Measurements from ENCODE around the gene ARL10. TPM values are rescaled to one million over a fixed set of nuclear protein-coding genes. Genes with fewer than 3 reads are reported as not detected.

The ARL10 gene
- total RNA-seq, 2 experiments from 2014 or later, result 8.6 to 11.0 TPM

- Mint-ChIP-seq H3K4me1 (ENCODE audit: low read depth) (peaks cover 35% of the 10 kb centered on the region), H3K27ac (peak overlapping the region; percentile 32), H3K9me3 (ENCODE audit: insufficient read depth) (no peaks in the 10 kb centered on the region), H3K27me3 (ENCODE audit: low read depth) (no peaks in the 10 kb centered on the region), H3K4me3 (peak overlapping the region; percentile 72), H3K36me3 (ENCODE audit: low read depth) (peaks cover 9% of the 10 kb centered on the region)
- ChIA-PET CTCF (interaction anchor here (1.1 kb wide), 1 partner anchor 82 kb away, joined by 3 read pairs; the partner anchor contains the start of gene FAF2), POLR2A (no interaction called here)
- no peak for DNase-seq
- no peak for ATAC-seq
Measured at GRCh38 chr5:176366232-176366894, 1.1 kb downstream of the ARL10 start.

- DNase-seq, result no peak
- no peak for ATAC-seq
- ChIA-PET POLR2A (no interaction called here), CTCF (no interaction called here)
- Mint-ChIP-seq H3K27me3 (ENCODE audit: low read depth) (no peaks in the 10 kb centered on the region), H3K4me1 (ENCODE audit: low read depth) (peaks cover 22% of the 10 kb centered on the region), H3K27ac (no peak overlapping the region), H3K36me3 (ENCODE audit: low read depth) (peaks cover 9% of the 10 kb centered on the region), H3K4me3 (no peak overlapping the region), H3K9me3 (ENCODE audit: insufficient read depth) (no peaks in the 10 kb centered on the region)
Measured at GRCh38 chr5:176368726-176369125, 3.4 kb downstream of the ARL10 start.

GRCh38 chr5:176369934-176370711, 4.8 kb downstream of the ARL10 start:
- CTCF ChIA-PET, result interaction anchor here (0.6 kb wide), 1 partner anchor 10 kb away, joined by 3 read pairs; no protein-coding TSS in a partner anchor
- H3K27ac Mint-ChIP-seq, result peak overlapping the region; percentile 6

GRCh38 chr5:176371621-176372539, 6.6 kb downstream of the ARL10 start:
- no peak for DNase-seq
- ChIA-PET CTCF (interaction anchor here (1.3 kb wide), 1 partner anchor 10 kb away, joined by 4 read pairs; the partner anchor contains the start of gene KIAA1191), POLR2A (interaction anchor here (2.0 kb wide), 1 partner anchor 11 kb away, joined by 6 read pairs; no protein-coding TSS in a partner anchor)
- Mint-ChIP-seq H3K27me3 (ENCODE audit: low read depth) (no peaks in the 10 kb centered on the region), H3K27ac (no peak overlapping the region), H3K36me3 (ENCODE audit: low read depth) (peaks cover 5% of the 10 kb centered on the region), H3K4me1 (ENCODE audit: low read depth) (peaks cover 8% of the 10 kb centered on the region), H3K9me3 (ENCODE audit: insufficient read depth) (no peaks in the 10 kb centered on the region), H3K4me3 (no peak overlapping the region)
- no peak for ATAC-seq

More at GRCh38 chr5:176369934-176370711, 4.8 kb downstream of the ARL10 start:
- no peaks in the 10 kb centered on the region for H3K9me3 Mint-ChIP-seq (ENCODE audit: insufficient read depth)
- H3K4me1 Mint-ChIP-seq (ENCODE audit: low read depth), result peaks cover 13% of the 10 kb centered on the region
- POLR2A ChIA-PET, result interaction anchor here (2.0 kb wide), 1 partner anchor 9 kb away, joined by 6 read pairs; no protein-coding TSS in a partner anchor
- no peaks in the 10 kb centered on the region for H3K27me3 Mint-ChIP-seq (ENCODE audit: low read depth)
- ATAC-seq (no peak), DNase-seq (no peak)
- peaks cover 9% of the 10 kb centered on the region for H3K36me3 Mint-ChIP-seq (ENCODE audit: low read depth)
- no peak overlapping the region for H3K4me3 Mint-ChIP-seq

GRCh38 chr5:176373100-176373818, 8.0 kb downstream of the ARL10 start:
- Mint-ChIP-seq H3K27me3 (ENCODE audit: low read depth) (no peaks in the 10 kb centered on the region), H3K27ac (no peak overlapping the region), H3K9me3 (ENCODE audit: insufficient read depth) (no peaks in the 10 kb centered on the region), H3K36me3 (ENCODE audit: low read depth) (no peaks in the 10 kb centered on the region), H3K4me1 (ENCODE audit: low read depth) (no peaks in the 10 kb centered on the region), H3K4me3 (no peak overlapping the region)
- ATAC-seq (no peak), DNase-seq (no peak)
- ChIA-PET CTCF (no interaction called here), POLR2A (no interaction called here)

- Mint-ChIP-seq H3K36me3 (ENCODE audit: low read depth) (peaks cover 39% of the 10 kb centered on the region), H3K27ac (no peak overlapping the region), H3K4me1 (ENCODE audit: low read depth) (no peaks in the 10 kb centered on the region), H3K9me3 (ENCODE audit: insufficient read depth) (no peaks in the 10 kb centered on the region), H3K4me3 (no peak overlapping the region), H3K27me3 (ENCODE audit: low read depth) (no peaks in the 10 kb centered on the region)
- ATAC-seq (no peak), DNase-seq (no peak)
- CTCF ChIA-PET, result interaction anchor here (1.5 kb wide), 1 partner anchor 9 kb away, joined by 3 read pairs; no protein-coding TSS in a partner anchor
- POLR2A ChIA-PET, result no interaction called here
Measured at GRCh38 chr5:176379881-176380280, 14.6 kb downstream of the ARL10 start.

- POLR2A ChIA-PET, result no interaction called here
- no peaks in the 10 kb centered on the region for H3K9me3 Mint-ChIP-seq (ENCODE audit: insufficient read depth)
- H3K36me3 Mint-ChIP-seq (ENCODE audit: low read depth), result peaks cover 51% of the 10 kb centered on the region
- CTCF ChIA-PET, result no interaction called here
- H3K4me1 Mint-ChIP-seq (ENCODE audit: low read depth), result peaks cover 12% of the 10 kb centered on the region
- DNase-seq (no peak), ATAC-seq (no peak)
- no peak overlapping the region for H3K4me3 Mint-ChIP-seq
- H3K27me3 Mint-ChIP-seq (ENCODE audit: low read depth), result no peaks in the 10 kb centered on the region
- no peak overlapping the region for H3K27ac Mint-ChIP-seq
Measured at GRCh38 chr5:176381423-176381822, 16.1 kb downstream of the ARL10 start.

- Mint-ChIP-seq H3K27ac (no peak overlapping the region), H3K4me3 (no peak overlapping the region), H3K4me1 (ENCODE audit: low read depth) (peaks cover 18% of the 10 kb centered on the region), H3K36me3 (ENCODE audit: low read depth) (peaks cover 57% of the 10 kb centered on the region), H3K9me3 (ENCODE audit: insufficient read depth) (no peaks in the 10 kb centered on the region), H3K27me3 (ENCODE audit: low read depth) (no peaks in the 10 kb centered on the region)
- CTCF ChIA-PET, result no interaction called here
- DNase-seq, result no peak
- POLR2A ChIA-PET, result no interaction called here
- no peak for ATAC-seq
Measured at GRCh38 chr5:176381979-176382378, 16.7 kb downstream of the ARL10 start.

GRCh38 chr5:176382721-176383120, 17.4 kb downstream of the ARL10 start:
- no peak for DNase-seq
- no peaks in the 10 kb centered on the region for H3K27me3 Mint-ChIP-seq (ENCODE audit: low read depth)
- no peaks in the 10 kb centered on the region for H3K9me3 Mint-ChIP-seq (ENCODE audit: insufficient read depth)
- ChIA-PET CTCF (no interaction called here), POLR2A (no interaction called here)
- peaks cover 62% of the 10 kb centered on the region for H3K36me3 Mint-ChIP-seq (ENCODE audit: low read depth)
- peaks cover 24% of the 10 kb centered on the region for H3K4me1 Mint-ChIP-seq (ENCODE audit: low read depth)
- ATAC-seq, result no peak
- no peak overlapping the region for H3K27ac Mint-ChIP-seq
- H3K4me3 Mint-ChIP-seq, result no peak overlapping the region

GRCh38 chr5:176383248-176383905, 18.1 kb downstream of the ARL10 start:
- CTCF ChIA-PET, result no interaction called here
- ATAC-seq (no peak), DNase-seq (no peak)
- POLR2A ChIA-PET, result no interaction called here
- no peak overlapping the region for H3K4me3 Mint-ChIP-seq
- H3K27ac Mint-ChIP-seq, result no peak overlapping the region
- H3K4me1 Mint-ChIP-seq (ENCODE audit: low read depth), result peaks cover 24% of the 10 kb centered on the region
- no peaks in the 10 kb centered on the region for H3K27me3 Mint-ChIP-seq (ENCODE audit: low read depth)
- H3K9me3 Mint-ChIP-seq (ENCODE audit: insufficient read depth), result no peaks in the 10 kb centered on the region
- H3K36me3 Mint-ChIP-seq (ENCODE audit: low read depth), result peaks cover 66% of the 10 kb centered on the region

- Mint-ChIP-seq H3K9me3 (ENCODE audit: insufficient read depth) (no peaks in the 10 kb centered on the region), H3K27ac (no peak overlapping the region), H3K36me3 (ENCODE audit: low read depth) (peaks cover 66% of the 10 kb centered on the region), H3K27me3 (ENCODE audit: low read depth) (no peaks in the 10 kb centered on the region), H3K4me3 (no peak overlapping the region), H3K4me1 (ENCODE audit: low read depth) (peaks cover 24% of the 10 kb centered on the region)
- ChIA-PET POLR2A (no interaction called here), CTCF (no interaction called here)
- no peak for DNase-seq
- no peak for ATAC-seq
Measured at GRCh38 chr5:176383961-176384360, 18.7 kb downstream of the ARL10 start.
